CD14-positive monocyte (primary cell): Measurements from ENCODE around the gene POM121C. TPM values are rescaled to one million over a fixed set of nuclear protein-coding genes. Genes with fewer than 3 reads are reported as not detected.
A peak's percentile ranks its signal among the peaks of the same experiment; 100 is the strongest.

Experiments used
- DNase-seq, 3 donors: peaks; one replicate each; pipeline ENCODE4 v3.0.0-alpha.2; 2011 to 2022
- H2AFZ ChIP-seq: 2 replicates; pipeline ENCODE4 v1.6.0; 2012; ENCODE audit warnings: mild to moderate bottlenecking, low read depth, low read length, inconsistent platforms; ENCODE audit not compliant: insufficient read depth, poor library complexity, severe bottlenecking
- H3K27ac ChIP-seq, 2 donors: 1 replicate in 1 of 2; 2 replicates in 1 of 2; pipeline ENCODE4 v1.5.1; 2012 to 2013; ENCODE audit warnings: low read length in 2 of 2, control low read depth in 1 of 2, inconsistent platforms in 1 of 2, low read depth in 1 of 2, mild to moderate bottlenecking in 1 of 2
- H3K27me3 ChIP-seq, 2 donors: one replicate each; pipeline versions ENCODE4 v1.6.0 to v1.6.1; 2011 to 2013; ENCODE audit warnings: low read length in 2 of 2; ENCODE audit not compliant: control insufficient read depth in 2 of 2, insufficient read depth in 2 of 2
- H3K36me3 ChIP-seq, 2 donors: replicated peaks in 1 of 2; 1 replicate in 1 of 2; 2 replicates in 1 of 2; pipeline versions ENCODE4 v1.5.1 to v1.6.1; 2012 to 2013; ENCODE audit warnings: low read length in 2 of 2, control low read depth in 1 of 2, inconsistent platforms in 1 of 2, mild to moderate bottlenecking in 1 of 2; ENCODE audit not compliant: insufficient read depth in 2 of 2, control insufficient read depth in 1 of 2
- H3K4me1 ChIP-seq, 2 donors: 1 replicate in 1 of 2; 2 replicates in 1 of 2; pipeline versions ENCODE4 v1.5.1 to v1.6.1; 2012 to 2013; ENCODE audit warnings: low read length in 2 of 2, control low read depth in 1 of 2, inconsistent platforms in 1 of 2, mild to moderate bottlenecking in 1 of 2, moderate library complexity in 1 of 2; ENCODE audit not compliant: insufficient read depth in 2 of 2, control insufficient read depth in 1 of 2
- H3K4me2 ChIP-seq: replicated peaks from 2 replicates; pipeline ENCODE3; 2012; ENCODE audit warnings: low read length, moderate library complexity, mild to moderate bottlenecking; ENCODE audit not compliant: poor library complexity, severe bottlenecking; ENCODE audit errors: extremely low read depth
- H3K4me3 ChIP-seq, 3 experiments: fragments of 200-600 bp in 1 of 3; sonication (generic) in 1 of 3; replicated peaks in 1 of 3; 1 replicate in 2 of 3; 2 replicates in 1 of 3; pipeline ENCODE4 v1.5.1; 2011 to 2013; ENCODE audit warnings: low read length in 3 of 3, mild to moderate bottlenecking in 3 of 3, control low read depth in 2 of 3, low read depth in 2 of 3, inconsistent platforms in 1 of 3, moderate library complexity in 1 of 3
- H3K79me2 ChIP-seq: 2 replicates; pipeline ENCODE4 v1.6.0; 2012; ENCODE audit warnings: mild to moderate bottlenecking, control low read depth, inconsistent platforms, low read length, moderate library complexity; ENCODE audit not compliant: insufficient read depth
- H3K9ac ChIP-seq: 2 replicates; pipeline ENCODE4 v1.6.0; 2017; ENCODE audit warnings: low read length, mild to moderate bottlenecking; ENCODE audit not compliant: insufficient read depth, poor library complexity, severe bottlenecking
- H3K9me3 ChIP-seq, 2 donors: replicated peaks in 1 of 2; 1 replicate in 1 of 2; 2 replicates in 1 of 2; pipeline versions ENCODE4 v1.5.1 to v1.6.1; 2012 to 2013; ENCODE audit warnings: low read length in 2 of 2, control low read depth in 1 of 2; ENCODE audit not compliant: control insufficient read depth in 1 of 2, insufficient read depth in 1 of 2
- H4K20me1 ChIP-seq: 2 replicates; pipeline ENCODE4 v1.6.0; 2012; ENCODE audit warnings: mild to moderate bottlenecking, low read length, control low read depth, moderate library complexity; ENCODE audit not compliant: insufficient read depth
- H3K27ac Mint-ChIP-seq, 7 donors: one replicate each; pipeline ENCODE4 v1.8.0; 2020; ENCODE audit warnings: mild to moderate bottlenecking in 7 of 7, mixed read lengths in 7 of 7, moderate library complexity in 6 of 7, inconsistent platforms in 2 of 7
- H3K27me3 Mint-ChIP-seq, 3 donors: one replicate each; pipeline ENCODE4 v1.8.0; 2021 to 2022; ENCODE audit warnings: low read depth in 3 of 3, mild to moderate bottlenecking in 3 of 3, mixed read lengths in 3 of 3, moderate library complexity in 3 of 3, inconsistent platforms in 1 of 3
- H3K36me3 Mint-ChIP-seq, 2 donors: one replicate each; pipeline ENCODE4 v1.8.0; 2020; ENCODE audit warnings: mixed read lengths in 2 of 2, inconsistent platforms in 1 of 2, mild to moderate bottlenecking in 1 of 2
- H3K4me1 Mint-ChIP-seq: one replicate; pipeline ENCODE4 v1.8.0; 2020; ENCODE audit warnings: mild to moderate bottlenecking, mixed read lengths
- H3K4me3 Mint-ChIP-seq, 2 donors: one replicate each; pipeline ENCODE4 v1.8.0; 2020; ENCODE audit warnings: mild to moderate bottlenecking in 2 of 2, mixed read lengths in 2 of 2, moderate library complexity in 1 of 2
- H3K9me3 Mint-ChIP-seq, 7 donors: one replicate each; pipeline ENCODE4 v1.8.0; 2020 to 2022; ENCODE audit warnings: mixed read lengths in 7 of 7, mild to moderate bottlenecking in 6 of 7, moderate library complexity in 6 of 7, inconsistent platforms in 2 of 7
- CTCF ChIP-seq: fragments of 200-600 bp; IDR thresholded peaks from one replicate; pipeline ENCODE4 v1.8.0; 2022; ENCODE audit warnings: antibody characterized with exemption, mild to moderate bottlenecking
- WGBS: methylation state at CpG from one replicate; pipeline ENCODE4 v1.1.5; 2013; ENCODE audit warnings: missing lambda C conversion rate; ENCODE audit not compliant: insufficient coverage; 5-methylcytosine and 5-hydroxymethylcytosine counted together
- intact Hi-C, 2 donors: fragments of 100-400 bp; cut with micrococcal nuclease; formaldehyde crosslinking; loops; one replicate each; pipeline versions ENCODE4 v1.15.0 to v1.15.1; 2023
- polyA plus RNA-seq, 3 donors: library from polyadenylated mRNA; depleted of rRNA in 1 of 3; unstranded in 2 of 3; stranded (reverse) in 1 of 3; fragments of 300-500 nt in 2 of 3; fragments of >200 nt in 1 of 3; fragmentation: Illumina TruSeq in 2 of 3; gene quantifications; 1 replicate in 2 of 3; 2 replicates in 1 of 3; pipeline ENCODE4 v1.2.3, GENCODE V29; 2012 to 2021

Gene POM121C
- polyA plus RNA-seq, 3 donors = 2.2 to 17.0 (median 3.9) TPM

DNA sequence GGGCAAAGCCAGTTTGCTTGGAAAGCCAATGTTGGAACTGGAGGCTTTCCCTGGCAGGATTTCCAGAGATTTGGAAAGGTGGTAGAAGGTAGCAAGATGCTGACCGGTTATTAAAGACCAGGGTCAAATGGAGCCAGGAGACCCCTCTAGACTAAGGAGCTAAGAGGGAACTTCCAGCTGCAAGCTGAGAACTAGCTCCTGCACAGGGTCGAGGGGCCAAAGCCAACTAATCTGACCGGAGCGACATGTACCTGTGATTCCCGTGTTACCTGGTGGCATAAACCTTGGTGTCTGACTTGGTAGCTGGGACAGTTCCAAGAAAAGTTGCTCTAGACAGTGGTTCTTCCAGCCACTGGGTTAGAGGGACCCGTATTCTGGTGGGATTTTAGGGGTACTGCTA is 47.8 kb upstream of the POM121C start:
- intact Hi-C loops = loop anchor here in 1 of 2 donors (5.0 kb wide), 1 partner anchor 88 kb away; no protein-coding TSS in a partner anchor
- peaks cover 18% of the 10 kb centered on the region for H3K4me1 Mint-ChIP-seq
- H3K36me3 ChIP-seq = peaks cover 24 to 29% of the 10 kb centered on the region in 2 donors
- H3K27me3 Mint-ChIP-seq = peaks cover 0 to 3% (median 0%) of the 10 kb centered on the region in 3 donors
- WGBS = 93% methylated on average over 4 of the region's 6 CpGs
- no peak overlapping the region for H3K4me3 ChIP-seq
- no peak for TF ChIP-seq CTCF
- H2AFZ ChIP-seq = no peak overlapping the region
- no peak for DNase-seq
- no peaks in the 10 kb centered on the region for H3K9me3 ChIP-seq
- no peaks in the 10 kb centered on the region for H3K27me3 ChIP-seq
- no peak overlapping the region for H3K4me3 Mint-ChIP-seq
- no peaks in the 10 kb centered on the region for H4K20me1 ChIP-seq
- no peak overlapping the region for H3K9ac ChIP-seq
- peaks cover 25 to 34% of the 10 kb centered on the region in 2 donors for H3K36me3 Mint-ChIP-seq
- H3K79me2 ChIP-seq = no peaks in the 10 kb centered on the region
- H3K27ac Mint-ChIP-seq = peak overlapping the region in 6 of 7 donors; percentile 45 to 96 (median 93)
- H3K27ac ChIP-seq = peak overlapping the region in 1 of 2 donors; percentile 89
- H3K4me2 ChIP-seq = no peak overlapping the region
- H3K9me3 Mint-ChIP-seq = no peaks in the 10 kb centered on the region
- H3K4me1 ChIP-seq = peaks cover 13 to 14% of the 10 kb centered on the region in 2 donors

DNA sequence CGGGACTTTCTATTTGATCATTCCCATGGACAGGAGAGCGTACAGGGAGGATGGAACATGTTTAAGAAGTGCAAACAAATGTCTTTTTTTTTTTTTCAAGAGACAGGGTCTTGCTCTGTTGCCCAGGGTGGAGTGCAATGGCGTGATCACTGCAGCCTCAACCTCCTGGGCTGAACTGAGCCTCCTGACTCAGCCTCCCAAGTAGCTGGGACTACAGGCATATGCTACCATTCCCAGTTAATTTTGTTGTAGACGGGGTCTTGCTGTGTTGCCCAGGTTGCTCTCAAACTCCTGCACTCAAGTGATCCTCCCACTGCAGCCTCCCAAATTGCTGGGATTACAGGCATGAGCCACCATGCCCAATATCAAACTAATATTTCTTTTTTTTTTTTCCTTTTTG is 46.5 kb upstream of the POM121C start:
- Mint-ChIP-seq H3K4me1 (peaks cover 21% of the 10 kb centered on the region), H3K4me3 (no peak overlapping the region), H3K27ac (peak overlapping the region in 2 of 7 donors; percentile 50 to 65), H3K27me3 (no peaks in the 10 kb centered on the region), H3K36me3 (peaks cover 18 to 22% of the 10 kb centered on the region in 2 donors), H3K9me3 (no peaks in the 10 kb centered on the region)
- intact Hi-C loops = loop anchor here in 1 of 2 donors (5.0 kb wide), 1 partner anchor 90 kb away; no protein-coding TSS in a partner anchor
- Histone ChIP-seq H3K79me2 (peaks cover 3% of the 10 kb centered on the region), H3K9ac (no peak overlapping the region), H3K4me2 (no peak overlapping the region), H3K4me1 (peaks cover 18 to 20% of the 10 kb centered on the region in 2 donors), H3K4me3 (no peak overlapping the region), H3K9me3 (no peaks in the 10 kb centered on the region), H3K27ac (no peak overlapping the region), H3K36me3 (peaks cover 15 to 17% of the 10 kb centered on the region in 2 donors), H3K27me3 (no peaks in the 10 kb centered on the region), H2AFZ (no peak overlapping the region), H4K20me1 (no peaks in the 10 kb centered on the region)
- TF ChIP-seq CTCF = no peak
- 100% methylated on average over 3 of the region's 4 CpGs for WGBS
- no peak for DNase-seq
